ENCODE measurements around the gene ANO10.

ANO10 gene

GRCh38 chr3:43406643-43407023 is 215.2 kb downstream of the ANO10 start:
- no peak for DNase-seq

GRCh38 chr3:43405888-43406642 is 215.7 kb downstream of the ANO10 start:
- DNase-seq, result peak; percentile 28

- no peak for DNase-seq
Observed at GRCh38 chr3:43400781-43401730, 220.8 kb downstream of the ANO10 start.

- no peak for DNase-seq
Observed at GRCh38 chr3:43400167-43400566, 221.6 kb downstream of the ANO10 start.

- DNase-seq, result no peak
Observed at GRCh38 chr3:43399034-43399433, 222.8 kb downstream of the ANO10 start.

GRCh38 chr3:43394041-43394554 is 227.7 kb downstream of the ANO10 start:
- no peak for DNase-seq

- DNase-seq, result no peak
Observed at GRCh38 chr3:43391621-43392020, 230.2 kb downstream of the ANO10 start.

- DNase-seq, result no peak
Observed at GRCh38 chr3:43390255-43390588, 231.6 kb downstream of the ANO10 start.

GRCh38 chr3:43389388-43390254 is 232.2 kb downstream of the ANO10 start:
- DNase-seq, result peak; percentile 91

GRCh38 chr3:43388915-43389314 is 232.9 kb downstream of the ANO10 start:
- no peak for DNase-seq

GRCh38 chr3:43388175-43388574 is 233.6 kb downstream of the ANO10 start:
- DNase-seq, result no peak

- DNase-seq, result no peak
Observed at GRCh38 chr3:43379343-43379742, 242.5 kb downstream of the ANO10 start.

- DNase-seq, result peak; percentile 27
Observed at GRCh38 chr3:43378066-43378935, 243.5 kb downstream of the ANO10 start.

- DNase-seq, result no peak
Observed at GRCh38 chr3:43373560-43373928, 248.3 kb downstream of the ANO10 start.

- DNase-seq, result peak; percentile 38
Observed at GRCh38 chr3:43372809-43373559, 248.8 kb downstream of the ANO10 start.

GRCh38 chr3:43372007-43372740 is 249.6 kb downstream of the ANO10 start:
- DNase-seq, result no peak

- DNase-seq, result no peak
Observed at GRCh38 chr3:43371494-43371893, 250.3 kb downstream of the ANO10 start.

GRCh38 chr3:43370293-43370980 is 251.4 kb downstream of the ANO10 start:
- peak; percentile 82 for DNase-seq

- peak; percentile 89 for DNase-seq
Observed at GRCh38 chr3:43369404-43370292, 252.2 kb downstream of the ANO10 start.

Data from inflammatory macrophage treated with lipopolysaccharide for 4 hours (primary cell).